ENCODE measurements around the gene CDH4. TPM values are rescaled to one million over a fixed set of nuclear protein-coding genes. Genes with fewer than 3 reads are reported as not detected.
A peak's percentile ranks its signal among the peaks of the same experiment; 100 is the strongest.

Gene CDH4
- total and polyA plus RNA-seq, 9 of the 15 experiments (the other 6 are each of a cell fraction or from before 2014, with no cell fraction given), result 0.04 TPM; not detected in 8

- TF ChIP-seq PRDM10 (IDR thresholded peaks at IDR 0.05; ENCODE audit: partially characterized antibody), result no peak
- TF ChIP-seq ZNF655 (CRISPR knock-in tag; IDR thresholded peaks at IDR 0.05), result no peak
- no peak for TF ChIP-seq SMARCB1 (IDR thresholded peaks at IDR 0.05; ENCODE audit: insufficient read length, low read depth)
- TF ChIP-seq HMG20B (CRISPR knock-in tag; IDR thresholded peaks at IDR 0.05), result no peak
- no peak for TF ChIP-seq RBM34 (IDR thresholded peaks at IDR 0.05; ENCODE audit: borderline replicate concordance, insufficient read depth, low read length)
- TF ChIP-seq FOXP4 (CRISPR knock-in tag; IDR thresholded peaks at IDR 0.05; ENCODE audit: borderline replicate concordance), result no peak
- no peak for TF ChIP-seq ZNF445 (CRISPR knock-in tag; IDR thresholded peaks at IDR 0.05; ENCODE audit: low read depth)
- no peak for TF ChIP-seq GTF2A2 (tag; IDR thresholded peaks at IDR 0.05)
- TF ChIP-seq TAF7 (tag; IDR thresholded peaks at IDR 0.05), result no peak
- no peak for TF ChIP-seq KDM5B (IDR thresholded peaks at IDR 0.05; ENCODE audit: insufficient replicate concordance, low read depth, low read length)
- TF ChIP-seq RBM14 (IDR thresholded peaks at IDR 0.05; ENCODE audit: borderline replicate concordance, insufficient read depth, low read depth, low read length), result no peak
- TF ChIP-seq ETV5 (CRISPR knock-in tag; IDR thresholded peaks at IDR 0.05; ENCODE audit: low read depth), result peak; percentile 66; the same call in 1 of the 2 replicates
- TF ChIP-seq TEAD1 (CRISPR knock-in tag; IDR thresholded peaks at IDR 0.05), result no peak
- TF ChIP-seq CBFB (CRISPR knock-in tag; IDR thresholded peaks at IDR 0.05), result no peak
- 0 out of 2 replicates have a peak, but pooled peaks have one; percentile 37 for TF ChIP-seq JUN (IDR thresholded peaks at IDR 0.05; ENCODE audit: borderline replicate concordance, low read depth, low read length)
- TF ChIP-seq JUN (CRISPR knock-in tag; IDR thresholded peaks at IDR 0.05; ENCODE audit: borderline replicate concordance), result no peak
- TF ChIP-seq NR1H2 (CRISPR knock-in tag; IDR thresholded peaks at IDR 0.05), result no peak
- TF ChIP-seq THRB (CRISPR knock-in tag; conservative IDR thresholded peaks at IDR 0.05), result no peak
Measured at GRCh38 chr20:61521687-61522420, 269.8 kb downstream of the CDH4 start (continued).
